ENCODE measurements around the gene R3HDM1. TPM values are rescaled to one million over a fixed set of nuclear protein-coding genes. Genes with fewer than 3 reads are reported as not detected.

Gene R3HDM1
- total RNA-seq, 4 donors from 2014 or later: 13.7 to 22.3 (median 19.2) TPM

GRCh38 chr2:135741043-135741394, 209.7 kb downstream of the R3HDM1 start:
- whole genome bisulfite sequencing, 2 donors (ENCODE audit: low coverage in 1 of 2): 84 to 85% methylated on average over 10 to 11 of the region's 11 CpGs
- no peaks in the 10 kb centered on the region for H3K36me3 ChIP-seq
- in situ Hi-C loops (cut with MboI; ENCODE audit: low pct_ligation_motif_present in 1 of 4, low pct_unique_long_range_greater_than_20kb in 1 of 4, low sequenced_read_pairs in 3 of 4): loop anchor here in 1 of 4 donors (10.0 kb wide), 1 partner anchor 206 kb away; the partner anchor contains the start of genes R3HDM1 and ZRANB3

DNA sequence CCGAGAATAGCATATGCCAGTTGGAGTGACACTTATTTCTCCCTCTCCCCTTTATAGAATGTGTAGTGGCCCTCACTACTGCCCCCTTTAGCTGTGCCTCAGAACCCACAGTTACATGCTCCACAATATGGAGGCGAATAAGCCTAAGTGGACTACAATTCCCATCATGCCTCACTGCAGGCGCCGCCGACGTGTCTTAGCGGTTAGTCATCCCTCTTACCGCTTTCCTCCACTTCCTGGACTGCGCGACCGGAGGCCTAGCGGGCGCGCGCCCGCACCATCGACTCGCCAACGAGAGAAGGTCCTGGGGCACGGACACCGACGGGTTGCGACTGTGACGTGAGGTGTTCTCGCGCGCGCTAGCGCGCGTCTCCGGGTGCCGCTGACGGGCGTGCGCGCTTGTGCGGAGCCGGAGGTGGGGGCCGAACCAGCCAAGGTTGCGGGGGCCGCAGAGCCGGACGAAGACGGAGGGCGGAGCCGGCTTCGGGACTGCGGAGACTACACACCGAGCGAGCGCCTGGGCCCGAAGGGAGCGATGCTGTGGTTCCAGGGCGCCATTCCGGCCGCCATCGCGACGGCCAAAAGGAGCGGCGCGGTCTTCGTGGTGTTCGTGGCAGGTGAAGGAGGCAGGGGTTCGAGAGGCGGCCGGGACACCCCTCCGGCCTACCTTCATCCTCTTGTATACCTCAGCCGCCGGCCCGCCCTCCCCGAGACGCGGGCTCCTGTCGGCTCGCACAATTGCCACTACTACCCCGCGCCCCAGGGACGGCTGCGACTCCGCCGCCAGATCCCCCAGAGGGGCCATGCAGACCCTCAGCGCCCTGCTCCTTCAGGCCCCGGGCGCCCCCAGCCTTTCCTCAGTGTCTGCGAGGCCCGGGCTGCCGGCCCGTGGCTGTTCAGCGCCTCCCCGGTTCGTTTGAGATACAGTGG, 210.4 kb downstream of the R3HDM1 start, which contains the start of gene UBXN4:
UBXN4 (plus strand) TSS at position 461 of the 930 bp plus-strand sequence; CDS start at position 536, 75 bp downstream.
- H3K27ac ChIP-seq: peak within 1 kb of the TSS; percentile 96 to 100 (median 99)
- peaks cover 7 to 26% (median 18%) of the 10 kb centered on the region in 4 donors for H3K4me1 ChIP-seq
- intact Hi-C loops (cut with DNase I; ENCODE audit: low total_unique reads): loop anchor here (10.0 kb wide), 1 partner anchor 217 kb away; no protein-coding TSS in a partner anchor
- H3K27me3 ChIP-seq: no peaks in the 10 kb centered on the region
- in situ Hi-C loops (cut with MboI; ENCODE audit: low pct_ligation_motif_present in 1 of 4, low pct_unique_long_range_greater_than_20kb in 1 of 4, low sequenced_read_pairs in 3 of 4): loop anchor here in 1 of 4 donors (10.0 kb wide), 1 partner anchor 207 kb away; the partner anchor contains the start of genes R3HDM1 and ZRANB3
- no peaks in the 10 kb centered on the region for H3K36me3 ChIP-seq
- 0 to 3% methylated on average over 1 to 41 of the region's 93 CpGs for WGBS, 2 donors (ENCODE audit: low coverage in 1 of 2)
- H3K4me3 ChIP-seq: peak within 1 kb of the TSS; percentile 73 to 98 (median 87)
- peak; percentile 98 for DNase-seq
- peak; percentile 96 for TF ChIP-seq POLR2A (IDR thresholded peaks at IDR 0.05)
- TF ChIP-seq, protein P1, sequence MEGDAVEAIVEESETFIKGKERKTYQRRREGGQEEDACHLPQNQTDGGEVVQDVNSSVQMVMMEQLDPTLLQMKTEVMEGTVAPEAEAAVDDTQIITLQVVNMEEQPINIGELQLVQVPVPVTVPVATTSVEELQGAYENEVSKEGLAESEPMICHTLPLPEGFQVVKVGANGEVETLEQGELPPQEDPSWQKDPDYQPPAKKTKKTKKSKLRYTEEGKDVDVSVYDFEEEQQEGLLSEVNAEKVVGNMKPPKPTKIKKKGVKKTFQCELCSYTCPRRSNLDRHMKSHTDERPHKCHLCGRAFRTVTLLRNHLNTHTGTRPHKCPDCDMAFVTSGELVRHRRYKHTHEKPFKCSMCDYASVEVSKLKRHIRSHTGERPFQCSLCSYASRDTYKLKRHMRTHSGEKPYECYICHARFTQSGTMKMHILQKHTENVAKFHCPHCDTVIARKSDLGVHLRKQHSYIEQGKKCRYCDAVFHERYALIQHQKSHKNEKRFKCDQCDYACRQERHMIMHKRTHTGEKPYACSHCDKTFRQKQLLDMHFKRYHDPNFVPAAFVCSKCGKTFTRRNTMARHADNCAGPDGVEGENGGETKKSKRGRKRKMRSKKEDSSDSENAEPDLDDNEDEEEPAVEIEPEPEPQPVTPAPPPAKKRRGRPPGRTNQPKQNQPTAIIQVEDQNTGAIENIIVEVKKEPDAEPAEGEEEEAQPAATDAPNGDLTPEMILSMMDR (IDR thresholded peaks at IDR 0.05): peak in 4 of 5 experiments; percentile 19 to 48 (median 32)
- no peak for TF ChIP-seq EP300 (IDR thresholded peaks at IDR 0.05; ENCODE audit: low read depth)
- peak; percentile 91 to 94 (median 91) for TF ChIP-seq POLR2AphosphoS5 (IDR thresholded peaks at IDR 0.05)
- H3K9me3 ChIP-seq: no peaks in the 10 kb centered on the region

More at GRCh38 chr2:135741043-135741394, 209.7 kb downstream of the R3HDM1 start:
- H3K4me3 ChIP-seq: no peak overlapping the region
- H3K27ac ChIP-seq: peak overlapping the region; percentile 96 to 100 (median 99)
- H3K4me1 ChIP-seq: peaks cover 7 to 26% (median 18%) of the 10 kb centered on the region in 4 donors
- no peaks in the 10 kb centered on the region for H3K9me3 ChIP-seq
- no peaks in the 10 kb centered on the region for H3K27me3 ChIP-seq
- TF ChIP-seq POLR2AphosphoS5 (IDR thresholded peaks at IDR 0.05): no peak
- TF ChIP-seq, protein P1 (IDR thresholded peaks at IDR 0.05): no peak
- no peak for TF ChIP-seq EP300 (IDR thresholded peaks at IDR 0.05; ENCODE audit: low read depth)
- no peak for TF ChIP-seq POLR2A (IDR thresholded peaks at IDR 0.05)
- DNase-seq: no peak
- intact Hi-C loops (cut with DNase I; ENCODE audit: low total_unique reads): loop anchor here (10.0 kb wide), 1 partner anchor 216 kb away; no protein-coding TSS in a partner anchor

DNA sequence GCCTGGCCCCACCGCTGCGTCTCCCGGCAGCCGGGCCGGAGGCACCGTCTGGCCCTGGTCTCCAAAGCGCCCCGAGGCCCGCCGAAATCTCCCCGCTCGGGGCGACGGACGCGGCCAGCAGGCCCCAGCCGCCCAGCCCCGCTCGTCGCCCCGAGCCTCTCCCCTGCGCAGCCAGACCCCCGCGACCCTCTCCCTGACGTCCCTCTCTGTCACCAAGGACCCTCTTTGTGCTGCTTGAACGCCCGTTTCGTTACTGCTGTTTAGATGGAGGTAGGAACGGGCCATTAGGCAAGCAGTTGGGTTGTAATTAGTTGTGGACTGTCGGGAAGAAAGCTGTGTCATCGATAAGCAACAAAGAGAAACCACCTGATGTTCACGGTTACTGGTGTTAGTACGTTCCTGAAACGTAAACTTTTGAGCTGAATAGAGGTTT, 211.1 kb downstream of the R3HDM1 start:
- Histone ChIP-seq H3K36me3 (peaks cover 0 to under 1% (median 0%) of the 10 kb centered on the region in 4 donors), H3K4me1 (peaks cover 7 to 26% (median 18%) of the 10 kb centered on the region in 4 donors), H3K9me3 (no peaks in the 10 kb centered on the region), H3K27me3 (no peaks in the 10 kb centered on the region), H3K27ac (peak overlapping the region; percentile 96 to 100 (median 99)), H3K4me3 (peak overlapping the region; percentile 73 to 98 (median 87))
- in situ Hi-C loops (cut with MboI; ENCODE audit: low pct_ligation_motif_present in 1 of 4, low pct_unique_long_range_greater_than_20kb in 1 of 4, low sequenced_read_pairs in 3 of 4) (loop anchor here in 1 of 4 donors (10.0 kb wide), 1 partner anchor 208 kb away; the partner anchor contains the start of genes R3HDM1 and ZRANB3), intact Hi-C loops (cut with DNase I; ENCODE audit: low total_unique reads) (loop anchor here (10.0 kb wide), 1 partner anchor 218 kb away; no protein-coding TSS in a partner anchor)
- TF ChIP-seq EP300 (IDR thresholded peaks at IDR 0.05; ENCODE audit: low read depth) (no peak), POLR2AphosphoS5 (IDR thresholded peaks at IDR 0.05) (peak; percentile 52 to 82 (median 80)), POLR2A (IDR thresholded peaks at IDR 0.05) (peak; percentile 56)
- TF ChIP-seq, protein P1 (IDR thresholded peaks at IDR 0.05): no peak
- 0% methylated on average over 5 to 11 of the region's 34 CpGs for WGBS, 2 donors (ENCODE audit: low coverage in 1 of 2)
- peak; percentile 36 for DNase-seq
